Caco-2 (cell line): ENCODE data around the gene ALDH3A1. TPM values are rescaled to one million over a fixed set of nuclear protein-coding genes. Genes with fewer than 3 reads are reported as not detected.

ENCODE experiments used
- BruUV-seq: library from RNA; stranded (reverse); fragments of 400-500 nt; replicated peaks from 2 replicates; lab custom pipeline; 2021; lab: Mats Ljungman, UMichigan
- CTCF ChIA-PET: fragments of 300-600 bp; sonication (Branson Sonifier 250); formaldehyde crosslinking; loops from one replicate; lab custom pipeline; 2022; ENCODE audit warnings: antibody characterized with exemption; lab: Charles Lee
- POLR2A ChIA-PET: fragments of 300-600 bp; sonication (Branson Sonifier 250); formaldehyde crosslinking; loops from one replicate; lab custom pipeline; 2022; ENCODE audit warnings: antibody characterized with exemption; lab: Charles Lee
- DNase-seq, 2 experiments: peaks; one replicate each; pipeline versions ENCODE4 v3.0.0 to v3.0.0-alpha.2; 2020 to 2022
- H3K27me3 ChIP-seq: replicated peaks from 2 replicates; pipeline ENCODE4 v1.6.0; 2011; ENCODE audit warnings: low read length; ENCODE audit not compliant: control insufficient read depth, insufficient read depth
- H3K36me3 ChIP-seq: 2 replicates; pipeline ENCODE4 v1.5.1; 2011; ENCODE audit warnings: low read length; ENCODE audit not compliant: control insufficient read depth, insufficient read depth
- H3K4me1 ChIP-seq: fragments of 250-450 bp; sonication (Bioruptor Pico); 2 replicates; pipeline ENCODE4 v1.5.1; 2020; ENCODE audit warnings: mild to moderate bottlenecking
- H3K4me3 ChIP-seq: 2 replicates; pipeline ENCODE4 v1.5.1; 2011; ENCODE audit warnings: low read depth, mild to moderate bottlenecking, control low read depth, low read length
- H3K9me3 ChIP-seq: fragments of 250-450 bp; sonication (Bioruptor Pico); 2 replicates; pipeline ENCODE4 v1.5.1; 2020; ENCODE audit warnings: mild to moderate bottlenecking, moderate library complexity
- H3K27ac Mint-ChIP-seq: one replicate; pipeline ENCODE4 v1.8.0; 2022; ENCODE audit warnings: mixed read lengths; ENCODE audit not compliant: unreplicated experiment
- H3K27me3 Mint-ChIP-seq: one replicate; pipeline ENCODE4 v1.8.0; 2022; ENCODE audit warnings: mixed read lengths; ENCODE audit not compliant: insufficient read depth, unreplicated experiment
- H3K36me3 Mint-ChIP-seq: one replicate; pipeline ENCODE4 v1.8.0; 2022; ENCODE audit warnings: mild to moderate bottlenecking, mixed read lengths; ENCODE audit not compliant: insufficient read depth, unreplicated experiment
- H3K4me1 Mint-ChIP-seq: one replicate; pipeline ENCODE4 v1.8.0; 2022; ENCODE audit warnings: low read depth, mixed read lengths; ENCODE audit not compliant: unreplicated experiment
- H3K4me3 Mint-ChIP-seq: one replicate; pipeline ENCODE4 v1.8.0; 2022; ENCODE audit warnings: mild to moderate bottlenecking, moderate library complexity, mixed read lengths; ENCODE audit not compliant: unreplicated experiment
- H3K9me3 Mint-ChIP-seq: one replicate; pipeline ENCODE4 v1.8.0; 2022; ENCODE audit warnings: mixed read lengths; ENCODE audit not compliant: unreplicated experiment
- intact Hi-C: fragments of 100-400 bp; cut with micrococcal nuclease; formaldehyde crosslinking; loops from one replicate; pipeline ENCODE4 v1.10.0; 2022; ENCODE audit not compliant: unreplicated experiment
- total RNA-seq: library from RNA; stranded (reverse); gene quantifications from 2 replicates; pipeline ENCODE4 v1.2.3, GENCODE V29; 2022
- TF ChIP-seq, protein P1 (sequence below), 2 experiments: fragments of 200-600 bp in 1 of 2; IDR thresholded peaks; 1 replicate in 1 of 2; 2 replicates in 1 of 2; pipeline versions ENCODE4 v1.5.1 to v1.8.0; 2011 to 2022; ENCODE audit warnings: antibody characterized with exemption in 1 of 2, control low read depth in 1 of 2, inconsistent platforms in 1 of 2, low read depth in 1 of 2, low read length in 1 of 2, mild to moderate bottlenecking in 1 of 2, moderate library complexity in 1 of 2; ENCODE audit not compliant: insufficient read depth in 1 of 2, severe bottlenecking in 1 of 2, unreplicated experiment in 1 of 2

The ALDH3A1 gene
- total RNA-seq, 1 experiment from 2014 or later: 8.3 TPM

DNA sequence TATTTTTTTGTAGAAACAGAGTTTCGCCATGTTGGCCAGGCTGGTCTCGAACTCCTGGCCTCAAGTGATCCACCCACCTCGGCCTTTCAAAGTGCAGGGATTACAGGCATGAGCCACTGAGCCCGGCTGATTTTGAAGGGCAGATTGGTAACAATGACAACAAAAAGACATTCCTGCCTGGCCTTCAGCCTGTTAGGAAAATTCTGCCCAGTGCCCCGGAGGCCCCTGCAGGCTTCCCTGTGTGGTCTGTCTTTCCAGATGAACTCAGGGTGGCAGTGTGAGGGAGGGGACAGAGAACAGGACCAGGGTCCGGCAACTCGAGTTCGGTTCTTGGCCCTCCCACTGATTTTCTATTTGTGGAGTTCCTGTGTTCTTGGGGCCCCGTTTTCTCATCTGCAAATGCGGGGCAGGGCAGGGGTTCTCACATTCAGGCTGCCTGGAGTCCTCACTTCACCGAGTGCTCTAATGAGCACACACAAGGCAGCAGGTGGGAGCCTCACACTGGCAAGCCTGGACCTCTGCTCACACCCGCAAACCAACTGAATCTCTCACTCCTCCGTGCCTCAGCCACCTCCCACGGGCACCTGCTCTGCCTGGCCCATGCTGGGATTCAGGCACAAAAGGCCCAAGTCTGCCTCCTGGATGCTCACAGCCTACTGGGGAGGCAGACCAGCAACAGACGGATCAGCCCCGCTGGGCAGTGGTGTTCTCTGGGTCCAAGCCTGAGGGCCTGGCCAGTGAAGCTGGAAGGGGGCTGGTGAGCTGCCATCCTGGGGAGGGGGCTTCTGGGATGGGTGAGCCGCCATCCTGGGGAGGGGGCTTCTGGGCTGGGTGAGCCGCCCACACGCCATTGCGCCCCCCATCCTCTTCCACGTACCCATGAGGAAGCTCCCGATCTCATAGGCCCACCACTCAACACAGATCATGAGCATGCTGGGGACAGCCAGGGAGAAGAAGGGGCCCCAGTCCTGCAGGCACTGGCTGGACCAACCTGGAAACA is 42.0 kb downstream of the ALDH3A1 start:
- ChIA-PET POLR2A (no interaction called here), CTCF (interaction anchor here (0.7 kb wide), 1 partner anchor 29 kb away, joined by 3 read pairs; no protein-coding TSS in a partner anchor)
- intact Hi-C loops: no loop called here
- no TSS peak for BruUV-seq
- Mint-ChIP-seq H3K4me1 (peaks cover 16% of the 10 kb centered on the region), H3K9me3 (no peaks in the 10 kb centered on the region), H3K27ac (no peak overlapping the region), H3K27me3 (no peaks in the 10 kb centered on the region), H3K4me3 (no peak overlapping the region), H3K36me3 (no peaks in the 10 kb centered on the region)
- TF ChIP-seq, protein P1, sequence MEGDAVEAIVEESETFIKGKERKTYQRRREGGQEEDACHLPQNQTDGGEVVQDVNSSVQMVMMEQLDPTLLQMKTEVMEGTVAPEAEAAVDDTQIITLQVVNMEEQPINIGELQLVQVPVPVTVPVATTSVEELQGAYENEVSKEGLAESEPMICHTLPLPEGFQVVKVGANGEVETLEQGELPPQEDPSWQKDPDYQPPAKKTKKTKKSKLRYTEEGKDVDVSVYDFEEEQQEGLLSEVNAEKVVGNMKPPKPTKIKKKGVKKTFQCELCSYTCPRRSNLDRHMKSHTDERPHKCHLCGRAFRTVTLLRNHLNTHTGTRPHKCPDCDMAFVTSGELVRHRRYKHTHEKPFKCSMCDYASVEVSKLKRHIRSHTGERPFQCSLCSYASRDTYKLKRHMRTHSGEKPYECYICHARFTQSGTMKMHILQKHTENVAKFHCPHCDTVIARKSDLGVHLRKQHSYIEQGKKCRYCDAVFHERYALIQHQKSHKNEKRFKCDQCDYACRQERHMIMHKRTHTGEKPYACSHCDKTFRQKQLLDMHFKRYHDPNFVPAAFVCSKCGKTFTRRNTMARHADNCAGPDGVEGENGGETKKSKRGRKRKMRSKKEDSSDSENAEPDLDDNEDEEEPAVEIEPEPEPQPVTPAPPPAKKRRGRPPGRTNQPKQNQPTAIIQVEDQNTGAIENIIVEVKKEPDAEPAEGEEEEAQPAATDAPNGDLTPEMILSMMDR (IDR thresholded peaks at IDR 0.05; ENCODE audit: insufficient read depth in 1 of 2, low read depth in 1 of 2, low read length in 1 of 2, severe bottlenecking in 1 of 2, unreplicated experiment in 1 of 2): no peak
- H3K27me3 ChIP-seq: no peaks in the 10 kb centered on the region
- no peaks in the 10 kb centered on the region for H3K9me3 ChIP-seq
- peaks cover 13% of the 10 kb centered on the region for H3K4me1 ChIP-seq
- no peak overlapping the region for H3K4me3 ChIP-seq
- no peaks in the 10 kb centered on the region for H3K36me3 ChIP-seq
- no peak for DNase-seq

DNA sequence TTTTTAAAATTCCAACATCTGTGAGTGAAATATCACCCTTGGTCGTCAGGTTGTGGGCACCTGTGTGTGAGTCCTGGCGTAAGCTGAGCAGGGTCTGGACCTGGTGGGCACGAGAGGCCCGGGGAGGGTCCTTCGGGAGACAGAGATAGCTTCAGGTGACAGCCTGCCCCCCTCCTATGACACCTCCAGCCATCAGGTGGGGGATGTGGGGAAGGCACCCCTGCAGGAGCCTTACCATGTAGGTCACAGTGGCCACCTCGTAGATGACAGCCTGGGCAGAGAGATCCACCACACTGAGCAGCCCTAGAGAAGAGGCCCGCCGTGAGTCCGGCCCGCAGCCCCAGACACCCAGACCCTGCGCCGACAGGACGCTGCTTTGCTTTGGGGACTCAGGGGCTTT is 42.9 kb downstream of the ALDH3A1 start:
- intact Hi-C loops: no loop called here
- no peaks in the 10 kb centered on the region for H3K27me3 ChIP-seq
- no peaks in the 10 kb centered on the region for H3K36me3 ChIP-seq
- Mint-ChIP-seq H3K4me1 (peaks cover 16% of the 10 kb centered on the region), H3K27me3 (no peaks in the 10 kb centered on the region), H3K9me3 (no peaks in the 10 kb centered on the region), H3K4me3 (no peak overlapping the region), H3K27ac (no peak overlapping the region), H3K36me3 (no peaks in the 10 kb centered on the region)
- no peaks in the 10 kb centered on the region for H3K9me3 ChIP-seq
- TF ChIP-seq, protein P1 (IDR thresholded peaks at IDR 0.05; ENCODE audit: insufficient read depth in 1 of 2, low read depth in 1 of 2, low read length in 1 of 2, severe bottlenecking in 1 of 2, unreplicated experiment in 1 of 2): no peak
- BruUV-seq: no TSS peak
- peaks cover 13% of the 10 kb centered on the region for H3K4me1 ChIP-seq
- POLR2A ChIA-PET: no interaction called here
- no peak overlapping the region for H3K4me3 ChIP-seq
- CTCF ChIA-PET: interaction anchor here (0.7 to 0.9 kb wide), 2 partner anchors 28 to 57 kb away, joined by 3 to 4 read pairs; no protein-coding TSS in a partner anchor
- DNase-seq: no peak

DNA sequence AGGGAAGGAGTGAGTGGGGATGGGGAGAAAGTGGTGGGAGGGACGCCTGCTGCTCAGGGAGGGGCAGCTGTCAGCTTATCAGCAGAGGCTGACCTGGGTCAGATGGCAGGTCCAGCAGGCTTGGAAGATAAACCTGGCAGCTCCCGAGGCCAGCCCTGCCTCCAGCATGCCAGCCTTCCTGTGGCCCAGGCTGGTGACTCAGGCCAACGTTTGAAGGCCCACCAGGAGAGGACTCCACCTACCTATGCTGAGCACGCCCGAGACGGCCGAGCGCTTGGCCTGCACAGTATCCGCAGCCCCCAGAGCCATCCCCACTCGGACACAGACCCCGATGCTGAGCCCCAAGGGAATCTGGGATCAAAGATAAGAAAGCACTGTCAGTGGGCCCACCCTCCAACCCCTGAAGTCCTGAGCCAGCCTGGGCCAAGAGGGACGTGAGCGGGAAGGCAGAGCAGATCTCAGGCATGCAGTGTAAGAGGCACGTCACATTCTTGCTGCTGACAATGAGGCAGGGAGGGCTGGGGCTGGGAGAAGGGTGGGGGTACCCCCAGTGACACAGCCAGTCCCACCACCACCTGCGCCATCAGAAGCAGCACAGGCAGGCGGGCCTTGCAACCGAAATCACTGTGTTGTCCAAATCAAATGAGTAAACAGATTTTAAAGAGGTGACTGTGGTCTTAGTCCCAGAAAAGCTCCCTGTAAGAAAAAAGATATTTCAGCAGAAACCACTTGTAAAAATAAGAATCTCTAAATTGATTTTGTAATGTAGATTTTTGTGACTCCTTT is 44.1 kb downstream of the ALDH3A1 start:
- CTCF ChIA-PET: interaction anchor here (0.9 to 1.5 kb wide), 3 partner anchors 32 to 58 kb away, joined by 4 to 5 read pairs (median 5); partner anchors contain the start of gene ALDH3A2
- TF ChIP-seq, protein P1 (IDR thresholded peaks at IDR 0.05; ENCODE audit: insufficient read depth in 1 of 2, low read depth in 1 of 2, low read length in 1 of 2, severe bottlenecking in 1 of 2, unreplicated experiment in 1 of 2): no peak
- intact Hi-C loops: loop anchor here (5.0 kb wide), 2 partner anchors 57 to 58 kb away; partner anchors contain the start of gene ALDH3A2
- no peaks in the 10 kb centered on the region for H3K9me3 ChIP-seq
- Mint-ChIP-seq H3K9me3 (no peaks in the 10 kb centered on the region), H3K4me1 (peaks cover 16% of the 10 kb centered on the region), H3K27ac (peak overlapping the region; percentile 73), H3K36me3 (no peaks in the 10 kb centered on the region), H3K4me3 (peak overlapping the region; percentile 9), H3K27me3 (no peaks in the 10 kb centered on the region)
- H3K27me3 ChIP-seq: no peaks in the 10 kb centered on the region
- BruUV-seq: no TSS peak
- H3K4me1 ChIP-seq: peaks cover 13% of the 10 kb centered on the region
- DNase-seq: peak in 1 of 2 experiments; percentile 68
- H3K4me3 ChIP-seq: no peak overlapping the region
- POLR2A ChIA-PET: no interaction called here
- no peaks in the 10 kb centered on the region for H3K36me3 ChIP-seq
